Keratinocyte (primary cell): ENCODE data around the gene DLG2.

Experiments used
- EZH2 ChIP-seq: IDR thresholded peaks from one replicate; pipeline ENCODE4 v1.6.1; 2012; ENCODE audit warnings: inconsistent platforms, mild to moderate bottlenecking, low read length, moderate library complexity
- TF ChIP-seq, protein P1 (sequence below), 3 experiments: IDR thresholded peaks in 1 of 3; conservative IDR thresholded peaks in 1 of 3; optimal IDR thresholded peaks in 1 of 3; 2 replicates in 2 of 3; 3 replicates in 1 of 3; pipeline versions ENCODE3 to v1.5.1; 2011; ENCODE audit warnings: low read length in 3 of 3, mild to moderate bottlenecking in 3 of 3, moderate library complexity in 2 of 3, control low read depth in 1 of 3, inconsistent platforms in 1 of 3; ENCODE audit not compliant: insufficient read depth in 2 of 3; ENCODE audit errors: extremely low read depth in 1 of 3

DNA sequence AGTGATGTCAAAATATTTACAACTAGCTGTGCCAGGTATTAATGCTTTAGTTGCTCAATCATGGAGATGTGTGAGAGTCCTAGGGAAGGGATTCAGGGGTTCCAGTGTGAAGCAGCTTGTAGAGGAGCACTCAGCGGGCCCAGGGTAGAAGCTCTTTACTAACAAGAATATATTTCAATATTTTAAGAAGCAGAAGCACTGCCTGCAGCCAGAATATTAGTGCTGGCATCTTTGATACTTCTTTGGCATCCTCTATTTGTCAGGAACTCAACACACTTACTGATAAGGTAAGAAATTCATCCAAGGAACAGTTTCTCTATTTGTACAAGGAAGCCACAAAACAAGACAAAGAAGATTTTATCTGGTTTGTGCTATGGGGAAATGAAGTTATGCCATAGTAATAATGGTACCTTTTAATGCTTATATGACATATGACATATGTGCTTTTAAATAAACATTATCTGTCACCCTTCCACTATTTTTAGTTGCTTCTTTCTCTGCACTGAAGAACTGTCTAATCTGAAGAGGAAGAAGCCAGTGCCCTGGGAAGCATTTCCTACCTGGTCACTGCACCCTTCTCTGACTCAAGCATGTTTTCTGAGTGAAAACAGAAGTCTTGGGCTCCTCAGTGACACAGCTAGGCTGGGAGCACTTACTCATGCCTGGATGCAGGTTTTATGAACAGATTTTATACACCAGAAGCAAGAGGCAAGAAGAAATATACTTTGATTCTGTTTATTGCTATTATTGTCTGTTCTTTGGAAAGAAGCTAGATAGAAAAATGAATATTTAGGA, 1952.8 kb downstream of the DLG2 start:
- TF ChIP-seq, protein P1, sequence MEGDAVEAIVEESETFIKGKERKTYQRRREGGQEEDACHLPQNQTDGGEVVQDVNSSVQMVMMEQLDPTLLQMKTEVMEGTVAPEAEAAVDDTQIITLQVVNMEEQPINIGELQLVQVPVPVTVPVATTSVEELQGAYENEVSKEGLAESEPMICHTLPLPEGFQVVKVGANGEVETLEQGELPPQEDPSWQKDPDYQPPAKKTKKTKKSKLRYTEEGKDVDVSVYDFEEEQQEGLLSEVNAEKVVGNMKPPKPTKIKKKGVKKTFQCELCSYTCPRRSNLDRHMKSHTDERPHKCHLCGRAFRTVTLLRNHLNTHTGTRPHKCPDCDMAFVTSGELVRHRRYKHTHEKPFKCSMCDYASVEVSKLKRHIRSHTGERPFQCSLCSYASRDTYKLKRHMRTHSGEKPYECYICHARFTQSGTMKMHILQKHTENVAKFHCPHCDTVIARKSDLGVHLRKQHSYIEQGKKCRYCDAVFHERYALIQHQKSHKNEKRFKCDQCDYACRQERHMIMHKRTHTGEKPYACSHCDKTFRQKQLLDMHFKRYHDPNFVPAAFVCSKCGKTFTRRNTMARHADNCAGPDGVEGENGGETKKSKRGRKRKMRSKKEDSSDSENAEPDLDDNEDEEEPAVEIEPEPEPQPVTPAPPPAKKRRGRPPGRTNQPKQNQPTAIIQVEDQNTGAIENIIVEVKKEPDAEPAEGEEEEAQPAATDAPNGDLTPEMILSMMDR (optimal IDR thresholded peaks at IDR 0.05 in 1 of 3, IDR thresholded peaks at IDR 0.05 in 1 of 3, conservative IDR thresholded peaks at IDR 0.05 in 1 of 3; ENCODE audit: extremely low read depth in 1 of 3, insufficient read depth in 2 of 3, low read length in 3 of 3): no peak
- TF ChIP-seq EZH2: no peak
